HepG2 (cell line): ENCODE measurements around the gene CBX5. TPM values are rescaled to one million over a fixed set of nuclear protein-coding genes. Genes with fewer than 3 reads are reported as not detected.

Source experiments
- ATAC-seq: fragments of 200-7000 bp; cut with Tn5 transposase; 3 replicates; pipeline ENCODE4 v1.9.1; 2020; ENCODE audit warnings: mild to moderate bottlenecking, moderate library complexity
- BruUV-seq: library from RNA; stranded (reverse); fragments of 400-500 nt; replicated peaks from 2 replicates; lab custom pipeline; 2021; lab: Mats Ljungman, UMichigan
- CTCF ChIA-PET: fragments of 300-600 bp; formaldehyde crosslinking; extraction: SDS; loops from one replicate; lab custom pipeline; 2021; ENCODE audit warnings: low total read pairs, inconsistent platforms, low intra/inter-chr PET ratio; lab: Yijun Ruan, JAX
- POLR2A ChIA-PET: fragments of 350-600 bp; sonication (Branson Sonifier 250); formaldehyde crosslinking; loops from one replicate; lab custom pipeline; 2020; ENCODE audit warnings: antibody characterized with exemption, inconsistent platforms; lab: Yijun Ruan, JAX
- DNase-seq: peaks from one replicate; pipeline ENCODE4 v3.0.0-alpha.2; 2015; ENCODE audit warnings: low spot score
- FAIRE-seq: peaks from 3 replicates; lab custom pipeline; 2011; peaks lifted over from hg19 to GRCh38; lab: Jason Lieb, UNC
- H2AFZ ChIP-seq: one replicate; pipeline ENCODE4 v1.6.1; 2011; ENCODE audit warnings: low read length, inconsistent platforms
- H3K27ac ChIP-seq: fragments of 300-600 bp; 3 replicates; pipeline ENCODE4 v1.8.0; 2011; ENCODE audit warnings: mixed run types, mild to moderate bottlenecking, mixed read lengths, low read length, inconsistent platforms; ENCODE audit not compliant: insufficient read depth; ENCODE audit errors: extremely low read length
- H3K27me3 ChIP-seq, 2 experiments: fragments of 200-600 bp in 1 of 2; 2 replicates in 1 of 2; 3 replicates in 1 of 2; pipeline versions ENCODE4 v1.6.0 to v1.8.0; 2011; ENCODE audit warnings: low read length in 2 of 2, mild to moderate bottlenecking in 2 of 2, moderate library complexity in 2 of 2, inconsistent platforms in 1 of 2; ENCODE audit not compliant: insufficient read depth in 2 of 2, control insufficient read depth in 1 of 2
- H3K36me3 ChIP-seq, 2 experiments: fragments of 200-600 bp in 1 of 2; replicated peaks in 1 of 2; 2 replicates in 1 of 2; 3 replicates in 1 of 2; pipeline versions ENCODE4 v1.5.1 to v1.8.0; 2011; ENCODE audit warnings: low read length in 2 of 2, inconsistent platforms in 1 of 2; ENCODE audit not compliant: insufficient read depth in 2 of 2, control insufficient read depth in 1 of 2
- H3K4me1 ChIP-seq: 2 replicates; pipeline ENCODE4 v1.5.1; 2012; ENCODE audit warnings: low read length, inconsistent platforms; ENCODE audit not compliant: insufficient read depth
- H3K4me2 ChIP-seq: 2 replicates; pipeline ENCODE4 v1.6.0; 2011; ENCODE audit warnings: low read depth, low read length, inconsistent platforms
- H3K4me3 ChIP-seq, 3 experiments: fragments of 200-600 bp in 1 of 3; sonication (generic), shearing (Covaris generic) in 1 of 3; replicated peaks in 1 of 3; 2 replicates each; pipeline ENCODE4 v1.5.1; 2011 to 2016; ENCODE audit warnings: low read length in 3 of 3, inconsistent platforms in 2 of 3, low read depth in 2 of 3, mild to moderate bottlenecking in 2 of 3, control low read depth in 1 of 3, mixed read lengths in 1 of 3; ENCODE audit not compliant: insufficient read depth in 1 of 3
- H3K79me2 ChIP-seq: one replicate; pipeline ENCODE4 v1.6.1; 2011; ENCODE audit warnings: low read length, inconsistent platforms; ENCODE audit not compliant: insufficient read depth
- H3K9ac ChIP-seq: 2 replicates; pipeline ENCODE4 v1.6.0; 2011; ENCODE audit warnings: mild to moderate bottlenecking, low read depth, low read length, inconsistent platforms; ENCODE audit not compliant: insufficient read depth
- H3K9me3 ChIP-seq: 2 replicates; pipeline ENCODE4 v1.5.1; 2012; ENCODE audit warnings: mild to moderate bottlenecking, low read length
- H4K20me1 ChIP-seq: 2 replicates; pipeline ENCODE4 v1.6.0; 2011; ENCODE audit warnings: inconsistent platforms, mild to moderate bottlenecking, low read length, moderate library complexity; ENCODE audit not compliant: insufficient read depth
- HNRNPH1 ChIP-seq: fragments of 200-400 bp; formaldehyde crosslinking; optimal IDR thresholded peaks from 2 replicates; pipeline ENCODE3; 2017; ENCODE audit warnings: mild to moderate bottlenecking, low read depth, low read length
- NR3C1 ChIP-seq: sonication (generic); formaldehyde crosslinking; IDR thresholded peaks from 2 replicates; pipeline ENCODE4 v1.4.0; 2020; ENCODE audit warnings: missing genetic modification reagents
- SKI ChIP-seq: fragments of 450-650 bp; IDR thresholded peaks from one replicate; pipeline ENCODE4 v1.6.1; 2018; ENCODE audit warnings: mild to moderate bottlenecking; ENCODE audit not compliant: partially characterized antibody
- SRSF9 ChIP-seq: fragments of 200-400 bp; formaldehyde crosslinking; IDR thresholded peaks from 2 replicates; pipeline ENCODE4 v1.6.1; 2018; ENCODE audit warnings: borderline replicate concordance, mild to moderate bottlenecking, low read depth, low read length; ENCODE audit not compliant: insufficient read depth, poor library complexity, severe bottlenecking
- ZBTB20 ChIP-seq: sonication (generic); formaldehyde crosslinking; IDR thresholded peaks from 2 replicates; pipeline ENCODE4 v1.8.1; 2023; ENCODE audit warnings: missing genetic modification reagents, low read depth, mild to moderate bottlenecking, borderline replicate concordance
- ZFP41 ChIP-seq: sonication (generic); formaldehyde crosslinking; IDR thresholded peaks from 2 replicates; pipeline ENCODE4 v1.4.0; 2020; ENCODE audit warnings: mild to moderate bottlenecking, missing genetic modification reagents, borderline replicate concordance
- ZMYM4 ChIP-seq: sonication (generic); formaldehyde crosslinking; IDR thresholded peaks from 2 replicates; pipeline ENCODE4 v1.8.1; 2023; ENCODE audit warnings: mild to moderate bottlenecking, missing genetic modification reagents
- ZNF512 ChIP-seq: sonication (generic); formaldehyde crosslinking; IDR thresholded peaks from 2 replicates; pipeline ENCODE4 v1.4.0; 2020; ENCODE audit warnings: mild to moderate bottlenecking, missing genetic modification reagents
- ZNF513 ChIP-seq: sonication (generic); formaldehyde crosslinking; conservative IDR thresholded peaks from 2 replicates; pipeline ENCODE4 v1.5.0; 2020; ENCODE audit warnings: missing genetic modification reagents
- ZNF652 ChIP-seq: IDR thresholded peaks from 2 replicates; pipeline ENCODE4 v1.6.1; 2016; ENCODE audit warnings: low read depth, borderline replicate concordance
- WGBS: methylation state at CpG from one replicate; pipeline ENCODE4 v1.1.6; 2017; ENCODE audit warnings: low lambda C conversion rate; 5-methylcytosine and 5-hydroxymethylcytosine counted together
- in situ Hi-C: cut with HindIII; loops from 2 replicates; pipeline ENCODE4 v1.10.0; 2017; ENCODE audit warnings: low pct_unique_long_range_greater_than_20kb; ENCODE audit not compliant: extremely low pct_ligation_motif_present
- intact Hi-C: fragments of 100-400 bp; cut with micrococcal nuclease; formaldehyde crosslinking; loops from one replicate; pipeline ENCODE4 v1.10.0; 2022; ENCODE audit not compliant: unreplicated experiment
- polyA plus RNA-seq, 8 experiments: library from polyadenylated mRNA; depleted of rRNA in 3 of 8; stranded (reverse) in 7 of 8; unstranded in 1 of 8; fragments of >200 nt; fragmentation: Illumina TruSeq in 4 of 8; extraction: Trizol in 4 of 8; gene quantifications; 2 replicates each; pipeline versions ENCODE4 v1.2.1 to v1.2.3, GENCODE V29; 2011 to 2016; ENCODE audit warnings: low read depth in 4 of 8, missing spikeins in 1 of 8, mixed read lengths in 1 of 8; ENCODE audit not compliant: insufficient read depth in 1 of 8
- total RNA-seq, 5 experiments: library from RNA; depleted of rRNA; stranded (reverse); fragments of >200 nt; fragmentation: Illumina TruSeq; extraction: Trizol; gene quantifications; 2 replicates each; pipeline ENCODE4 v1.2.3, GENCODE V29; 2016; ENCODE audit warnings: low read depth in 1 of 5

Gene CBX5
- total and polyA plus RNA-seq, 2 of the 13 experiments (the other 11 are each of a cell fraction or from before 2014, with no cell fraction given), result 16.0 to 22.2 TPM

GRCh38 chr12:54225666-54226065, 54.3 kb downstream of the CBX5 start:
- BruUV-seq, result no TSS peak
- no peak for TF ChIP-seq ZFP41 (CRISPR knock-in tag)
- no peak for TF ChIP-seq ZMYM4 (CRISPR knock-in tag)
- TF ChIP-seq ZNF512 (CRISPR knock-in tag), result no peak
- TF ChIP-seq ZNF652 (CRISPR knock-in tag), result no peak
- no peak for TF ChIP-seq SKI

GRCh38 chr12:54222609-54223008, 57.3 kb downstream of the CBX5 start:
- intact Hi-C loops (no loop called here), in situ Hi-C loops (no loop called here)
- H3K79me2 ChIP-seq, result no peaks in the 10 kb centered on the region
- no peaks in the 10 kb centered on the region for H3K9me3 ChIP-seq
- peaks cover 2 to 8% of the 10 kb centered on the region in 2 experiments; a peak in 4 of 5 replicates for H3K27me3 ChIP-seq
- CTCF ChIA-PET, result interaction anchor here (0.9 kb wide), 1 partner anchor 146 kb away, joined by 3 read pairs; no protein-coding TSS in a partner anchor
- no peak for FAIRE-seq
- H4K20me1 ChIP-seq, result no peaks in the 10 kb centered on the region
- no peak for ATAC-seq
- H3K4me1 ChIP-seq, result peaks cover 10% of the 10 kb centered on the region
- no peaks in the 10 kb centered on the region for H3K36me3 ChIP-seq
- no peak overlapping the region for H2AFZ ChIP-seq
- no peak overlapping the region for H3K27ac ChIP-seq
- POLR2A ChIA-PET, result no interaction called here
- TF ChIP-seq HNRNPH1 (no peak), ZBTB20 (no peak), SRSF9 (no peak), NR3C1 (CRISPR knock-in tag) (no peak), ZNF513 (no peak)
- no peak overlapping the region for H3K9ac ChIP-seq
- no TSS peak for BruUV-seq
- 0% methylated on average over 1 of the region's 1 CpG for WGBS
- H3K4me3 ChIP-seq, result no peak overlapping the region
- no peak for DNase-seq
- no peak overlapping the region for H3K4me2 ChIP-seq

More at GRCh38 chr12:54225666-54226065, 54.3 kb downstream of the CBX5 start:
- H3K9me3 ChIP-seq, result no peaks in the 10 kb centered on the region
- FAIRE-seq (no peak), ATAC-seq (no peak), DNase-seq (no peak)
- peaks cover 1% of the 10 kb centered on the region; the same call in 1 of the 2 replicates for H3K4me1 ChIP-seq
- intact Hi-C loops (no loop called here), in situ Hi-C loops (no loop called here)
- H3K79me2 ChIP-seq, result no peaks in the 10 kb centered on the region
- WGBS, result 53% methylated on average over 1 of the region's 1 CpG
- H3K27ac ChIP-seq, result no peak overlapping the region
- POLR2A ChIA-PET, result no interaction called here
- H3K4me3 ChIP-seq, result no peak overlapping the region
- CTCF ChIA-PET, result no interaction called here
- no peak overlapping the region for H3K4me2 ChIP-seq
- H4K20me1 ChIP-seq, result no peaks in the 10 kb centered on the region
- H3K36me3 ChIP-seq, result no peaks in the 10 kb centered on the region
- H2AFZ ChIP-seq, result no peak overlapping the region
- no peak overlapping the region for H3K9ac ChIP-seq
- peaks cover 0 to 2% of the 10 kb centered on the region in 2 experiments; a peak in 2 of 5 replicates for H3K27me3 ChIP-seq
